Measurements from ENCODE around the gene TPCN1.

DNA sequence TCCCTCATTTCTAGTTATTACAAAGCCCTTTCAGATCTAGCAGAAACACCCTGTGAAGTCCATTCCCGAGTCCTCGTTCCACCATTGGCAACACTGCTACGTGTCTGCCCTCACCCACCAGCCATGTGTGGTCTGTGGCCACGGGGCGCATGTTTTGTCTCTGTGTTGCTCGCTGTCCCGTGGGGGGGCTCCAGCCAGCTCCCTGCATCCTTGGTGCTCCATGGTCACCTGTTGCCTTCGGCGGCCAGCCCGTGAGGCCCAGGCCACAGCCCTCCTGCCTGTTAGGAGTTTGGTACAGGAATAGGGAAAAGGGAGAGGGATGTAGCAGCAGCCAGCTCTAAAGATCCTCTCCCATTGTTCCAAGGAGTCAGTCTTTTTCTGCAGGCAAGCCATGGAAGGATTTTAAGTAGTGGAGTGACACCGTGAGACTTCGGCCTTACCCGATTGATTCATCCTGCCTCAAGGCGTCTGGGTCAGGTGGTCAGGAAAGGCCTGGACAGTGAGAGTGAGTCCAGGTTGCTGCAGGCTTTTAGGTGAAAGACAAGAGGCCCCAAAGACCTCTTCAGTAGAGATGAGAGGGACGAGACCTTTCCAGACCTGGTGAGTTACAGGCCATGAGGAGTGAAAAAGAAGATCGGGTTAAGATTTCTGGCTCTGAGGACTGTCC, 30.3 kb downstream of the TPCN1 start:
- TF ChIP-seq, protein P1, sequence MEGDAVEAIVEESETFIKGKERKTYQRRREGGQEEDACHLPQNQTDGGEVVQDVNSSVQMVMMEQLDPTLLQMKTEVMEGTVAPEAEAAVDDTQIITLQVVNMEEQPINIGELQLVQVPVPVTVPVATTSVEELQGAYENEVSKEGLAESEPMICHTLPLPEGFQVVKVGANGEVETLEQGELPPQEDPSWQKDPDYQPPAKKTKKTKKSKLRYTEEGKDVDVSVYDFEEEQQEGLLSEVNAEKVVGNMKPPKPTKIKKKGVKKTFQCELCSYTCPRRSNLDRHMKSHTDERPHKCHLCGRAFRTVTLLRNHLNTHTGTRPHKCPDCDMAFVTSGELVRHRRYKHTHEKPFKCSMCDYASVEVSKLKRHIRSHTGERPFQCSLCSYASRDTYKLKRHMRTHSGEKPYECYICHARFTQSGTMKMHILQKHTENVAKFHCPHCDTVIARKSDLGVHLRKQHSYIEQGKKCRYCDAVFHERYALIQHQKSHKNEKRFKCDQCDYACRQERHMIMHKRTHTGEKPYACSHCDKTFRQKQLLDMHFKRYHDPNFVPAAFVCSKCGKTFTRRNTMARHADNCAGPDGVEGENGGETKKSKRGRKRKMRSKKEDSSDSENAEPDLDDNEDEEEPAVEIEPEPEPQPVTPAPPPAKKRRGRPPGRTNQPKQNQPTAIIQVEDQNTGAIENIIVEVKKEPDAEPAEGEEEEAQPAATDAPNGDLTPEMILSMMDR (IDR thresholded peaks at IDR 0.05): no peak
- no peak for TF ChIP-seq ZFX (IDR thresholded peaks at IDR 0.05; ENCODE audit: borderline replicate concordance)

Measured in 22Rv1 (cell line).